ENCODE data around the gene ACOT7.

ACOT7 gene

GRCh38 chr1:6271554-6271953 lies 122.0 kb downstream of the ACOT7 start:
- DNase-seq (ENCODE audit: low read depth in 3 of 3), result no peak

- DNase-seq (ENCODE audit: low read depth in 3 of 3), result no peak
Measured at GRCh38 chr1:6271006-6271405, 122.6 kb downstream of the ACOT7 start.

- no peak for DNase-seq (ENCODE audit: low read depth in 3 of 3)
Measured at GRCh38 chr1:6270401-6270800, 123.2 kb downstream of the ACOT7 start.

GRCh38 chr1:6269720-6270400 lies 123.7 kb downstream of the ACOT7 start:
- DNase-seq (ENCODE audit: low read depth in 3 of 3), result no peak

GRCh38 chr1:6269296-6269695 lies 124.3 kb downstream of the ACOT7 start:
- DNase-seq (ENCODE audit: low read depth in 3 of 3), result no peak

- no peak for DNase-seq (ENCODE audit: low read depth in 3 of 3)
Measured at GRCh38 chr1:6268415-6268814, 125.2 kb downstream of the ACOT7 start.

GRCh38 chr1:6267686-6268322 lies 125.8 kb downstream of the ACOT7 start:
- no peak for DNase-seq (ENCODE audit: low read depth in 3 of 3)

- no peak for DNase-seq (ENCODE audit: low read depth in 3 of 3)
Measured at GRCh38 chr1:6266641-6267040, 126.9 kb downstream of the ACOT7 start.

GRCh38 chr1:6265151-6265550 lies 128.4 kb downstream of the ACOT7 start:
- no peak for DNase-seq (ENCODE audit: low read depth in 3 of 3)

GRCh38 chr1:6263716-6264115 lies 129.9 kb downstream of the ACOT7 start:
- DNase-seq (ENCODE audit: low read depth in 3 of 3), result no peak

- no peak for DNase-seq (ENCODE audit: low read depth in 3 of 3)
Measured at GRCh38 chr1:6262555-6263420, 130.8 kb downstream of the ACOT7 start.

- DNase-seq (ENCODE audit: low read depth in 3 of 3), result no peak
Measured at GRCh38 chr1:6261615-6261995, 132.0 kb downstream of the ACOT7 start.

- peak; percentile 28 to 44 (median 33) for DNase-seq (ENCODE audit: low read depth in 3 of 3)
Measured at GRCh38 chr1:6260961-6261614, 132.5 kb downstream of the ACOT7 start, which contains the start of gene GPR153. TSS of gene GPR153 (minus strand) at chr1:6261098. CDS start at chr1:6254905, 6,193 bp downstream.

- DNase-seq (ENCODE audit: low read depth in 3 of 3), result peak in 1 of 3 experiments; percentile 12
Measured at GRCh38 chr1:6260433-6260934, 133.1 kb downstream of the ACOT7 start.

- DNase-seq (ENCODE audit: low read depth in 3 of 3), result peak; percentile 51 to 66 (median 65)
Measured at GRCh38 chr1:6259491-6260362, 133.8 kb downstream of the ACOT7 start.

- no peak for DNase-seq (ENCODE audit: low read depth in 3 of 3)
Measured at GRCh38 chr1:6258675-6259074, 134.9 kb downstream of the ACOT7 start.

- no peak for DNase-seq (ENCODE audit: low read depth in 3 of 3)
Measured at GRCh38 chr1:6257541-6258069, 136.0 kb downstream of the ACOT7 start.

- no peak for DNase-seq (ENCODE audit: low read depth in 3 of 3)
Measured at GRCh38 chr1:6256645-6257044, 136.9 kb downstream of the ACOT7 start.

GRCh38 chr1:6254691-6255090 lies 138.9 kb downstream of the ACOT7 start:
- no peak for DNase-seq (ENCODE audit: low read depth in 3 of 3)

GRCh38 chr1:6253380-6253779 lies 140.2 kb downstream of the ACOT7 start:
- DNase-seq (ENCODE audit: low read depth in 3 of 3), result no peak

GRCh38 chr1:6252374-6252710 lies 141.2 kb downstream of the ACOT7 start:
- DNase-seq (ENCODE audit: low read depth in 3 of 3), result no peak
